Measurements from ENCODE around the gene GLDC. TPM values are rescaled to one million over a fixed set of nuclear protein-coding genes. Genes with fewer than 3 reads are reported as not detected.
A peak's percentile ranks its signal among the peaks of the same experiment; 100 is the strongest.
"Not testable (repeated sequence)": the region's sequence is repeated elsewhere in the genome, so short reads cannot be mapped to it uniquely, and the experiment has no call there.

Gene GLDC
- total RNA-seq, 2 donors from 2014 or later = 3.0 to 7.9 TPM

GRCh38 chr9:6655036-6655435 is 9.5 kb upstream of the GLDC start:
- H3K27ac ChIP-seq = no peak overlapping the region
- no peaks in the 10 kb centered on the region for H3K27me3 ChIP-seq (replicated peaks; ENCODE audit: insufficient read depth)
- no peak for ATAC-seq (ENCODE audit: insufficient number of reproducible peaks, low FRiP score, low read depth)
- no peak for DNase-seq (ENCODE audit: low spot score)
- no peak for TF ChIP-seq CTCF (IDR thresholded peaks at IDR 0.05)
- H3K9me3 ChIP-seq = no peaks in the 10 kb centered on the region
- no peaks in the 10 kb centered on the region for H3K36me3 ChIP-seq
- H3K4me1 ChIP-seq (ENCODE audit: control insufficient read depth in 1 of 2, low read depth in 2 of 2) = no peaks in the 10 kb centered on the region
- no peak overlapping the region for H3K4me3 ChIP-seq

- peaks cover 6 to 9% of the 10 kb centered on the region in 2 donors for H3K4me1 ChIP-seq (ENCODE audit: control insufficient read depth in 1 of 2, low read depth in 2 of 2)
- DNase-seq (ENCODE audit: low spot score) (no peak), ATAC-seq (ENCODE audit: insufficient number of reproducible peaks, low FRiP score, low read depth) (no peak)
- peaks cover 7% of the 10 kb centered on the region for H3K27me3 ChIP-seq (replicated peaks; ENCODE audit: insufficient read depth)
- no peak overlapping the region for H3K27ac ChIP-seq
- H3K9me3 ChIP-seq = no peaks in the 10 kb centered on the region
- no peaks in the 10 kb centered on the region for H3K36me3 ChIP-seq
- peak overlapping the region; percentile 83 for H3K4me3 ChIP-seq
- TF ChIP-seq CTCF (IDR thresholded peaks at IDR 0.05) = no peak
Observed at GRCh38 chr9:6646293-6646636, 736 bp upstream of the GLDC start.

- H3K4me1 ChIP-seq (ENCODE audit: control insufficient read depth in 1 of 2, low read depth in 2 of 2); H3K36me3 ChIP-seq; H3K9me3 ChIP-seq; DNase-seq (ENCODE audit: low spot score); ATAC-seq (ENCODE audit: insufficient number of reproducible peaks, low FRiP score, low read depth); H3K27ac ChIP-seq; H3K27me3 ChIP-seq (replicated peaks; ENCODE audit: insufficient read depth): not testable (repeated sequence)
- H3K4me3 ChIP-seq = peak overlapping the region; percentile 83
Observed at GRCh38 chr9:6645105-6645354, 499 bp downstream of the GLDC start.

- DNase-seq (ENCODE audit: low spot score) (no peak), ATAC-seq (ENCODE audit: insufficient number of reproducible peaks, low FRiP score, low read depth) (no peak)
- H3K36me3 ChIP-seq = no peaks in the 10 kb centered on the region
- H3K4me3 ChIP-seq = peak overlapping the region; percentile 83
- H3K4me1 ChIP-seq (ENCODE audit: control insufficient read depth in 1 of 2, low read depth in 2 of 2) = peaks cover 6 to 9% of the 10 kb centered on the region in 2 donors
- H3K27ac ChIP-seq = no peak overlapping the region
- no peaks in the 10 kb centered on the region for H3K9me3 ChIP-seq
- peaks cover 7% of the 10 kb centered on the region for H3K27me3 ChIP-seq (replicated peaks; ENCODE audit: insufficient read depth)
- no peak for TF ChIP-seq CTCF (IDR thresholded peaks at IDR 0.05)
Observed at GRCh38 chr9:6644346-6645104, 1.0 kb downstream of the GLDC start.

- H3K4me1 ChIP-seq (ENCODE audit: control insufficient read depth in 1 of 2, low read depth in 2 of 2) = peaks cover 6 to 9% of the 10 kb centered on the region in 2 donors
- H3K27me3 ChIP-seq (replicated peaks; ENCODE audit: insufficient read depth) = peaks cover 7% of the 10 kb centered on the region
- no peak overlapping the region for H3K27ac ChIP-seq
- H3K9me3 ChIP-seq = no peaks in the 10 kb centered on the region
- H3K4me3 ChIP-seq = no peak overlapping the region
- no peaks in the 10 kb centered on the region for H3K36me3 ChIP-seq
- no peak for DNase-seq (ENCODE audit: low spot score)
- no peak for ATAC-seq (ENCODE audit: insufficient number of reproducible peaks, low FRiP score, low read depth)
- TF ChIP-seq CTCF (IDR thresholded peaks at IDR 0.05) = no peak
Observed at GRCh38 chr9:6641961-6642360, 3.6 kb downstream of the GLDC start.

- no peak overlapping the region for H3K4me3 ChIP-seq
- no peaks in the 10 kb centered on the region for H3K36me3 ChIP-seq
- H3K9me3 ChIP-seq = no peaks in the 10 kb centered on the region
- H3K4me1 ChIP-seq (ENCODE audit: control insufficient read depth in 1 of 2, low read depth in 2 of 2) = peaks cover 6 to 9% of the 10 kb centered on the region in 2 donors
- ATAC-seq (ENCODE audit: insufficient number of reproducible peaks, low FRiP score, low read depth) (no peak), DNase-seq (ENCODE audit: low spot score) (no peak)
- H3K27me3 ChIP-seq (replicated peaks; ENCODE audit: insufficient read depth) = peaks cover 7% of the 10 kb centered on the region
- no peak overlapping the region for H3K27ac ChIP-seq
- TF ChIP-seq CTCF (IDR thresholded peaks at IDR 0.05) = no peak
Observed at GRCh38 chr9:6641561-6641960, 4.0 kb downstream of the GLDC start.

Measured in thoracic aorta (tissue), 2 donors.